Bone marrow (tissue), 2 donors: ENCODE results near the gene PRM1.

Experiments used
- DNase-seq, 2 donors: peaks; one replicate each; lab custom pipeline; 2025; lab: John Stamatoyannopoulos, UW

PRM1 gene, protein sequence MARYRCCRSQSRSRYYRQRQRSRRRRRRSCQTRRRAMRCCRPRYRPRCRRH

GRCh38 chr16:11280616-11281522, at the start of gene PRM1:
PRM1 (minus strand) TSS chr16:11281330; CDS start chr16:11281238, 92 bp downstream.
- DNase-seq: no peak

DNA sequence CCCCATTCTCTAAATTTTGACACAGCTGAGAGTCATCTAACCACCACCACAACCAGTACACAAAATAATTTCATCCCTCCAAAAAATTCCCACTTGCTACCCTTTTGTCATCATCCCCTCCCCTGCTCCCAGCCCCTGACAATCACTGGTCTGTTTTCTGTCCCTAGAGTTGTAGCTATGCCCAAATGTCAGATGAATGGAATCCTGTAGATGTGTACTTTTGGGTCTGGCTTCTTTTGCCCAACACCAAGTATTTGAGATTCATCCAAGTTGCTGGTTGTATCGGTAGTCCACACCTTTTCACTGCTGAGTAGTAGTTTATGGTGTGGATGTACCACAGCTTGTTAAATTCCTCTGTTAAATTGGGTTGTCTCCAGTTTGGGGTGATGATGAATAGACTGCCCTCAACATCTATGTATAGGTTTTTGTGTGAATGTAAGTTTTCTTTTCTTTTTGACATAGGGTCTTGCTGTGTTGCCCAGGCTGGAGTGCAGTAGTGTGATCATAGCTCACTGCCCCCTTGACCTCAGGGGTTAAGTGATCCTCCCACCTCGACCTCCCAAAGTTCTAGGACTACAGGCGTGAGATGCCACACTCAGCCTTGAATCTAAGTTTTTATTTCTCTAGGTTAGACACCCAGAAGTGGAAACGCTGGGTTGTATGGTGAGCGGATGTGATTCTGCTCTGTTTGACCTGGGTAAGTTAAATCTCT, 49.6 kb upstream of the PRM1 start:
- DNase-seq: no peak

DNA sequence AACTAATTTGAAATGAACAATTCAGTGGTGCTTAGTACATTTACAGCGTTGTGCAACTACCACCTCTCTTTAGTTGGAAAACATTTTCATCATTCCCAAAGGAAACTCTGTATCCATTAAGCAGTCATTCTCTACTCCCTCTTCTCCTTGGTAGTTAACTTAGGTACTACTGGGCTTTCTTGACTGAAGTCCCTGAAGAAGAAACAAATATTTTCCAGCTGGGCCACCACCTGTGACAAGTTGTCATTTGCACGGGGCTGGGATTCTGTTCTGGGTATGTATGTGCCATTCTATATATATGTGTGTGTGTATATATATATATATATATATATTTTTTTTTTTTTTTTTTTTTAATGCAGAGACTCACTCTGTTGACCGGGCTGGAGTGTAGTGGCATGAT, 48.8 kb upstream of the PRM1 start:
- DNase-seq: no peak

GRCh38 chr16:11329071-11329491, 48.0 kb upstream of the PRM1 start:
- DNase-seq: no peak

DNA sequence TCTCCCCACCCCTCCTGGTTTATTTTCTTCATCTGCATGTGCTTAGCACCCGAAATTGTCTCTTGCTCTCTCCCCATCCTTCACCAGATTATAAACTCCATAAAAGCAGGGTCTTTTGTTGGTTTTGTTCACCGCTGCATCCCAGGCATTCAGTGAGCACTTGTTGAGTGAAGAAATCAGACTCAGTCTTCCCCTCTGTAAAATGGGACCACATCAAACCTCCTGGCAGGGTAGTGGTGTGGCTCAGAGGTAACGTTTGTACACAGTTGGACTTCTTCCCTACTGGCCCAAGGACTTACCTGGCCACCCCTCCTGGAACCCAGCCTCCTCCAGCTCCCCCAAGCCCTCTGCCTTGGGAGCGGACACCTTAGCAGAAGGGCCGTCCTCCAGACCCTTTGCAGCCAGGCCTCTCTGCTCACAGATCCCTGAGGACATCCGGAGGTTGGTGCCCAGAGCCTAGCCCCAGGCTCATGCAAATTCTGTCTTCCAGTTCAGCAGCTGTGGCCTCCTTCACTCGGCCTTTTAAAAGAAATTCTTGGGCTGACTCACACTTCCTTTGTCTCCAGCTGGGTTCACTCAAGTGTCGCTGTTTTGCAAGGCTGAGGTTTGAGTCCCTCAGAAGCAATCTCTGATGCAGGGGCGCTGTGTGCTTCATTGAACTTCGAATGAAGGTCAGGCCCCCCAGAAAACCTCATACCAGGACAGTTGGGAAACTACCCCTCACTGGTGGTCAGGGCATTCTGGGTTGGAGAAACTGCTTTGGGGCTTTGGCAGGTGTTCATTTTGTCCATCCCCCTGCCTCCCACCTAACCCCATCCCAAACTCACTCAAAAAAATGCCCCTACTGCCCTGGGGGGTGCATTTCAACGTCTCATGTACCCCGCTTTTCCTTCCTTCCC, 47.3 kb upstream of the PRM1 start:
- DNase-seq: peak; percentile 14 to 86

- no peak for DNase-seq
Measured at GRCh38 chr16:11327277-11328171, 46.4 kb upstream of the PRM1 start.

- DNase-seq: no peak
Measured at GRCh38 chr16:11326737-11327276, 45.7 kb upstream of the PRM1 start.

- no peak for DNase-seq
Measured at GRCh38 chr16:11326084-11326736, 45.1 kb upstream of the PRM1 start.

- peak in 1 of 2 donors; percentile 61 for DNase-seq
Measured at GRCh38 chr16:11325404-11326083, 44.4 kb upstream of the PRM1 start.

DNA sequence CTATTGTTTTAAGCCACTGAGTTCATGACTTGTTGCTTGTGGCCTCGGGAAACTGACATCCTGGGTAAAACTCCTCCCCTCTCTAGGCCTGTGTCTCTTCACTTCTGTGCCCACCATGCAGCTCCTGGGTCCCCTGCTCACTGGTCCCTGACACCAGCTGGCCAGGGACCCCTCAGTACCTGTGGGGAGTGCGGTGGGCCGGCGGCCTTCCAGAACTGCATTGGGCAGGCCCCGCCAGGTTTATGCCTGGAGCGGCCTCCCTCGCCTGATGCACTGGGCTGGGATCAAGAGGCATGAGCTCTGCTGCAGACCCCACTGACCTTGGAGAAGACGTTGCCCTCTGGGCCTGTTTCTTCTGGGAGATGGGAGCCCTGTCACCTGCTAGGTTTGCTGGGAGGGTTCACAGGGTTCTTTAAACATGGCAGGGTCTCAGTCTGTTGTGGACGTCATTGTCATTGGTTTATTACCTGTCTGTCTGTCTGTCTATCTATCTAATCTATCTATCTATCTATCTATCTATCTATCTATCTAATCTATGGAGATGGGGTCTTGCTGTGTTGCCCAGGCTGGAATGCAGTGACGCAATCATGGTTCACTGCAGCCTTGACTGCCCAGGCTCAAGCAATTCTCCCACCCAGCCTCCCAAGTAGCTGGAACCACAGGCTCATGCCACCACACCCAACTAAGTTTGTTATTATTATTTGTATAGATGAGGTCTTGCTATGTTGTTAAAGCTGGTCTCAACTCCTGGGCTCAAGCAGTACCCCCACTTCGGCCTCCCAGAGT, 42.6 kb upstream of the PRM1 start:
- no peak for DNase-seq

GRCh38 chr16:11322823-11323222, 41.7 kb upstream of the PRM1 start:
- DNase-seq: no peak

GRCh38 chr16:11321662-11322061, 40.5 kb upstream of the PRM1 start:
- no peak for DNase-seq

GRCh38 chr16:11320170-11320569, 39.0 kb upstream of the PRM1 start:
- no peak for DNase-seq

DNA sequence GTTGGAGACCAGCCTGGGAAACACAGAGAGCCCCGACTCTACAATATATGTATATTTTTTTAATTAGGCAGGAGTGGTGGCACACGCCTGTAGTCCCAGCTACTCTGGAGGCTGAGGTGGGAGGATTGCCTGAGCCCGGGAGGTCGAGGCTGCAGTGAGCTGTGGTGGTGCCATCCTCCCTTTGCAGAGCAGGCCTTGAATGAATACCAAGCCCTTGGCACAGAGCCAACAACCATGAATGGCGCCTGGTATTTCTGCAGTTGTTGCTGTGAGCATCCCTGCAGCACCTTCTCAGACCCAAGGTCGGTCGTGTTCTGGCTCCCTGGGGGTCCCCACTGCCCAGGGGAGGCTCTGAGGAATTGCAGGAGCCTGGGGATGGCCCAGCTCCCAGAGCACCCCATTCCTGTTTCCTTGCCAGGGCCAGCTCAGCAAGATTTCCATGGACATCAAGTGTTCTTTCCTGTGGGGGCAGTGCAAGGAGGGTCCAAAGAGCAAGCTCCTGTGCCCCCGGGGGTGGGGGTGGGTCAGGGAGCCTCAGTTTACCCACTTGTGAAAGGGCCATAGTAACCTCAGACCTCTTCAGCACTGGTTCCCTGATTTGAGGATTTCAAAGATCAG, 38.5 kb upstream of the PRM1 start:
- DNase-seq: no peak

DNA sequence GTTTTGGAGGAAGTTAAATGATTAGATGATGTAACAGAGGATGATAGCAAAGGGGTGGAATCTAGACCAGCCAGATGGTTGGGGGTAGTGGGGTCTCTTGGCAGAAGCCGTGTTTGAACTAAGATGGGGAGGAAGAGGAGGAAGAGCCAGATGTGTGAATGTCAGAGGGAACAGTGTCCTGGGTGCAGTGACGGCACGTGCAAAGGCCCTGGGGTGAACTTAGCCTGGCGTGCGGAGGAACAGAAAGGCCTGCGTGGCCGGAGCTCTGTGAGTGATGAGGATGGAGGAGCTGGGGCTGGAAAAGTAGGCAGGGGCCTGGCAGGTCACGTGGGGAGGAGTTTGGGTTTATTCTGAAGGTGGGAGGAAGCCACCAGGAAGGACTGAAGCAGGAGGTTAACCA, 37.7 kb upstream of the PRM1 start:
- DNase-seq: no peak

DNA sequence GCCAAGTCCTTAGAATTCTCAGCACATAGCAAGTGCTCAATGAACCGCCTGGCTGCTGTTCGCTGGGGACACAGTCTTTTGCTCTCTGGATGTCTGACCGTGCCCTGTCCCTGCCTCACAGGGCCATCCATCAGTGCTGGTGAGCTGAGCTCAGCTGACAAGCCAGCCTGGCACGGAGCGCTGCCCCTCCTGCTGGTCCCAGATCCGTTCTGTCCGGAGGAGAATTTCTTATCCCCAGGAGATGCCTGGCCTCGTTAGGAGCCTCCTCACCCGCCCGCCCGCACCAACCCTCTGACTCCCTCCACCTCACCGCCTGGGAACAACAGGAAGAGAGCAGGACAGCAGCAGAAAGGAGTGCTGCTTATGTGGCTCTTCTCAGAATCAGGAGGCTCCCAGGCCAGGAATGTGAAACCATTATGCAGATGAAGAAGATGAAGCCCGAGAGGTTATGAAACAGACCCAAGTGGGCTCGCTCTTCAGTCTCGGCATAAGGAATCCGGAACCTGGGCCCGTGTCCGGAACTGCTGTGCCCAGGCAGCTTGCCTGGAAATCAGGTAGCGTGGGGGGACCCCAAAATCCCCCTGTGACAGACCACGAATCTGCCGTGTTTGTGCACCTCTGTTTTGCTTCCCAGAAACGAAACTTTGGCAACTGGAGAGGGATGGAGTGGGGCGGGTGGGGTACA, 35.3 kb upstream of the PRM1 start:
- DNase-seq: no peak

GRCh38 chr16:11315510-11315909, 34.4 kb upstream of the PRM1 start:
- DNase-seq: no peak
